Body of pancreas (tissue), 4 donors: ENCODE measurements around the gene GCNT2.

Source experiments
- POLR2A ChIP-seq, 3 donors: fragments of 450-650 bp; IDR thresholded peaks; one replicate each; pipeline ENCODE4 v1.6.1; 2016; ENCODE audit warnings: antibody characterized with exemption in 3 of 3, mild to moderate bottlenecking in 2 of 3
- TF ChIP-seq, protein P1 (sequence below), 7 experiments: fragments of 450-650 bp in 4 of 7; fragments of 200-600 bp in 3 of 7; sonication (generic) in 3 of 7; IDR thresholded peaks; one replicate each; pipeline ENCODE4 v1.5.1; 2016 to 2019; ENCODE audit warnings: antibody characterized with exemption in 7 of 7

DNA sequence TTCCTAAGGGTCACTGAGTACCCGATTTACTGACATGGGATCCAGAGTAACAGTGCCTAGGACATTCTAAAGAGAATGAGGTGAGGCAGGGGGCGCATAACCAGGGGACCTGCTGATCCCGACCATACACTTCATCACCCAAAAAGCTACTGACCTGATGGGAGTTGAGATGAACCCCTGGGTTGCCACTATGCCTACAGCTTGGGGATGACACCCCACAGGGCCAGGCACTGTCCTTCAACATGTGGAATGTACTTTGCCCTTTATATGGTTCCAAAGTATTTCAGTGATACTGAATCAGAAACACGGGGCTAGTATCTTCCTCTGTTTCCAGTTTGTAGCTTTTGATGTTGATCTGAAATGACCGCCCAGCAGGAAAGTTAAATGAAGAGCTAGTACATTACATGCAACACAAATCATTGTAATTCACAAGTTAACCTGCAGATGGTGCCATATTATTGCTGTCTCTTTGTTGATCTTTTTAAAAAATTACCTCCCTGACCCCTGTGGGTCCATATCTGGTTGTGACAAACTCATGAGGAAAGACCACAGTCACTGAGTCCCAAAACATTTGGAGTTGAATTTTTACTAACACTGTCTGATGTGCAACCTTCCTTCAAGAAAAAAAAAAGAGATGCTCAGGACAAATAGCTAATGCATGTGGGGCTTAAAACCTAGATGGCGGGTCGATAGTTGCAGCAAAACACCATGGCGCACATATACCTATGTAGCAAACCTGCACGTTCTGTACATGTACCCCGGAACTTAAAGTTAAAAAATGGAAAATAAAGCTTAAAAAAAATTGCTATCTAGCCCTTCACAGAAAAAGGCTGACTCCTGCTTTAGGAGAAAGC lies 42.7 kb upstream of the GCNT2 start:
- TF ChIP-seq, protein P1, sequence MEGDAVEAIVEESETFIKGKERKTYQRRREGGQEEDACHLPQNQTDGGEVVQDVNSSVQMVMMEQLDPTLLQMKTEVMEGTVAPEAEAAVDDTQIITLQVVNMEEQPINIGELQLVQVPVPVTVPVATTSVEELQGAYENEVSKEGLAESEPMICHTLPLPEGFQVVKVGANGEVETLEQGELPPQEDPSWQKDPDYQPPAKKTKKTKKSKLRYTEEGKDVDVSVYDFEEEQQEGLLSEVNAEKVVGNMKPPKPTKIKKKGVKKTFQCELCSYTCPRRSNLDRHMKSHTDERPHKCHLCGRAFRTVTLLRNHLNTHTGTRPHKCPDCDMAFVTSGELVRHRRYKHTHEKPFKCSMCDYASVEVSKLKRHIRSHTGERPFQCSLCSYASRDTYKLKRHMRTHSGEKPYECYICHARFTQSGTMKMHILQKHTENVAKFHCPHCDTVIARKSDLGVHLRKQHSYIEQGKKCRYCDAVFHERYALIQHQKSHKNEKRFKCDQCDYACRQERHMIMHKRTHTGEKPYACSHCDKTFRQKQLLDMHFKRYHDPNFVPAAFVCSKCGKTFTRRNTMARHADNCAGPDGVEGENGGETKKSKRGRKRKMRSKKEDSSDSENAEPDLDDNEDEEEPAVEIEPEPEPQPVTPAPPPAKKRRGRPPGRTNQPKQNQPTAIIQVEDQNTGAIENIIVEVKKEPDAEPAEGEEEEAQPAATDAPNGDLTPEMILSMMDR (IDR thresholded peaks at IDR 0.05), result peak; percentile 41 to 72 (median 64)
- TF ChIP-seq POLR2A (IDR thresholded peaks at IDR 0.05), result no peak
